Left ventricle myocardium inferior (tissue), 1 donor: Measurements from ENCODE around the gene IL1RL2. TPM values are rescaled to one million over a fixed set of nuclear protein-coding genes. Genes with fewer than 3 reads are reported as not detected.

Experiments
- DNase-seq: peaks from one replicate; pipeline ENCODE4 v3.0.0-alpha.2; 2020
- H3K27ac ChIP-seq: fragments of 200-600 bp; replicated peaks from 2 replicates; pipeline ENCODE4 v1.8.0; 2021
- H3K27me3 ChIP-seq: fragments of 200-600 bp; 2 replicates; pipeline ENCODE4 v1.8.0; 2021; ENCODE audit warnings: low read depth
- H3K36me3 ChIP-seq: fragments of 200-600 bp; 2 replicates; pipeline ENCODE4 v1.8.0; 2021
- H3K4me1 ChIP-seq: fragments of 200-600 bp; 2 replicates; pipeline ENCODE4 v1.8.0; 2021
- H3K4me3 ChIP-seq: fragments of 200-600 bp; 2 replicates; pipeline ENCODE4 v1.8.0; 2021; ENCODE audit warnings: mild to moderate bottlenecking, moderate library complexity
- H3K9me3 ChIP-seq: fragments of 200-600 bp; replicated peaks from 2 replicates; pipeline ENCODE4 v1.8.0; 2021
- CTCF ChIP-seq: fragments of 200-600 bp; IDR thresholded peaks from 2 replicates; pipeline ENCODE4 v1.8.0; 2021; ENCODE audit warnings: antibody characterized with exemption, mild to moderate bottlenecking, borderline replicate concordance
- intact Hi-C: fragments of 100-400 bp; cut with micrococcal nuclease; formaldehyde crosslinking; loops from one replicate; pipeline ENCODE4 v1.11.0; 2022
- long read RNA-seq: library from polyadenylated mRNA; unstranded; transcript quantifications from one replicate; pipeline ENCODE4 v2.0.0, GENCODE V29; 2021
- total RNA-seq: library from RNA; stranded (reverse); fragmentation: NEBNext Ultra II Directional; extraction: Animal tissue kit (Norgen Biotek cat#: 25700); gene quantifications from one replicate; pipeline ENCODE4 v1.2.1, GENCODE V29; 2021
- donor health status: DM: no; HTN: yes; CAD: no; lungs with severe emphysema.

The IL1RL2 gene
- total RNA-seq = 0.30 TPM
- long read RNA-seq = 0 reads

GRCh38 chr2:102186791-102187495 is at the start of gene IL1RL2:
IL1RL2 (plus strand) TSS chr2:102187023; CDS start chr2:102187868, 845 bp downstream.
- no peaks in the 10 kb centered on the region for H3K9me3 ChIP-seq
- peaks cover 34% of the 10 kb centered on the region for H3K27me3 ChIP-seq
- no peak for DNase-seq
- peak within 1 kb of the TSS; percentile 63 for H3K27ac ChIP-seq
- TF ChIP-seq CTCF = no peak
- intact Hi-C loops = no loop called here
- H3K36me3 ChIP-seq = no peaks in the 10 kb centered on the region
- peak within 1 kb of the TSS; percentile 68 for H3K4me3 ChIP-seq
- H3K4me1 ChIP-seq = peaks cover 20% of the 10 kb centered on the region

- intact Hi-C loops = no loop called here
- no peak for DNase-seq
- Histone ChIP-seq H3K9me3 (peaks cover 3% of the 10 kb centered on the region), H3K4me3 (no peak overlapping the region), H3K4me1 (peaks cover 11% of the 10 kb centered on the region), H3K27me3 (no peaks in the 10 kb centered on the region), H3K36me3 (no peaks in the 10 kb centered on the region), H3K27ac (no peak overlapping the region)
- TF ChIP-seq CTCF = no peak
These were observed 49.7 kb upstream of the IL1RL2 start for GRCh38 chr2:102137138-102137537.

GRCh38 chr2:102138331-102138730 is 48.5 kb upstream of the IL1RL2 start:
- DNase-seq = no peak
- H3K27me3 ChIP-seq = no peaks in the 10 kb centered on the region
- peaks cover 14% of the 10 kb centered on the region for H3K4me1 ChIP-seq
- no peaks in the 10 kb centered on the region for H3K9me3 ChIP-seq
- intact Hi-C loops = no loop called here
- H3K36me3 ChIP-seq = no peaks in the 10 kb centered on the region
- H3K4me3 ChIP-seq = no peak overlapping the region
- H3K27ac ChIP-seq = no peak overlapping the region
- no peak for TF ChIP-seq CTCF

- Histone ChIP-seq H3K4me1 (peaks cover 22% of the 10 kb centered on the region), H3K27me3 (no peaks in the 10 kb centered on the region), H3K27ac (no peak overlapping the region), H3K36me3 (no peaks in the 10 kb centered on the region), H3K4me3 (no peak overlapping the region), H3K9me3 (peaks cover 4% of the 10 kb centered on the region)
- no peak for DNase-seq
- intact Hi-C loops = no loop called here
- TF ChIP-seq CTCF = no peak
These were observed 47.0 kb upstream of the IL1RL2 start for GRCh38 chr2:102139851-102140250.

GRCh38 chr2:102140377-102140776 is 46.4 kb upstream of the IL1RL2 start:
- no peak for TF ChIP-seq CTCF
- H3K27ac ChIP-seq = peak overlapping the region; percentile 93
- intact Hi-C loops = no loop called here

More at GRCh38 chr2:102140377-102140776, 46.4 kb upstream of the IL1RL2 start:
- no peak overlapping the region for H3K4me3 ChIP-seq
- H3K4me1 ChIP-seq = peaks cover 27% of the 10 kb centered on the region
- no peak for DNase-seq
- H3K36me3 ChIP-seq = peaks cover 4% of the 10 kb centered on the region
- H3K9me3 ChIP-seq = peaks cover 9% of the 10 kb centered on the region
- no peaks in the 10 kb centered on the region for H3K27me3 ChIP-seq
